NCI-H187 (cell line): ENCODE results near the gene NPIPA3.
"Not testable (repeated sequence)": the region's sequence is repeated elsewhere in the genome, so short reads cannot be mapped to it uniquely, and the experiment has no call there.

ENCODE experiments used
- DNase-seq, 2 experiments: peaks; one replicate each; lab custom pipeline; 2025; lab: John Stamatoyannopoulos, UW

NPIPA3 gene

DNA sequence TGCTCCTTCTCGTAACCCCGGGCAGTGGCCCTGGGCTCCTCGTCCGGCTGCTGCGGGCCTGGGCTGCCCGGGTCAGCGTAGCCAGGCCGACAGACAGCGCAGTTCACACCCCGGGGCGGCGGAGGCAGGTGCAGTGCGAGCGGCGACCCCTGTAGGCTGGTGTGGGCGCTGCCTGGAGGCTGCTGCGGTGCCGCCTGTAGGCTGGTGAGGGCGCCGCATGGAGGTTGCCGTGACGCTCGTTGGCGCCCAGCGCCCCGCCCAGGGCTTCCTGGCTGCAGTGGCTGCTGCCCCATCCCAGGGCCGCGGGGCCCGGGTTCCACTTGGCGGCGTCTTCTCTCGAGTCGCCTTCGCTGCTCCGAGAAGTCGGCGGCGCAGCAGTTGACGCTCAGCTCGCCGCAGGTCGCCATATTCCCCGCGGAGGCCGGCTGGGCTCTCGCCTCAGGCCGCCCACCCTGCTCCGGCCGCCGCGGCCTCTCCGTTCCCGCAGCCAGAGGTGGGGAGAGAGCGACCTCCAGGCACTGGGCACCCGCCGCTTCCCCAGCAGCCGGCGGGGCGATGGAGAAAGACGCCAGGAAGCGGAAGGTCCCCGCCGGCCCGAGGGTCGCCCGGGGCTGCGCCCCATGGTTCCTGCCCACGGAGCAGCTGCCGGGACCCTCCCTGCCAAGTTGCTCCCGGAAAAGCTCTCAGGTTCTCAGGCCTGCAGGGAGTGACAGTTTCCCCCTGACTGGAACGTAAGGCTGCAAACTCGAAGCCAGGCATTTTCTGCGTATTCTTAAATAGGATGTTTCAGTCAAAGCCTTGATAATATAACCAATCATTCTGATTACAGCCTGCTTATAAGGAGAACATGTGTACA lies 39.3 kb downstream of the NPIPA3 start, which contains the start of gene NPIPA2:
NPIPA2 (plus strand) TSS at position 261 of the 856 bp plus-strand sequence. CDS start 5,533 bp downstream, outside the sequence.
- not testable (repeated sequence) for DNase-seq

- DNase-seq = not testable (repeated sequence)
Measured at GRCh38 chr16:14773654-14774053, 70.4 kb downstream of the NPIPA3 start.

GRCh38 chr16:14775624-14776023 lies 72.4 kb downstream of the NPIPA3 start:
- DNase-seq = not testable (repeated sequence)
